Renal cortical epithelial cell (primary cell): ENCODE data around the gene PPP1R26. TPM values are rescaled to one million over a fixed set of nuclear protein-coding genes. Genes with fewer than 3 reads are reported as not detected.
"Not testable (repeated sequence)": the region's sequence is repeated elsewhere in the genome, so short reads cannot be mapped to it uniquely, and the experiment has no call there.

Source experiments
- DNase-seq: peaks from one replicate; pipeline ENCODE4 v3.0.0-alpha.2; 2011; ENCODE audit warnings: low read depth
- total RNA-seq: library from RNA; depleted of rRNA; stranded (reverse); fragments of >200 nt; gene quantifications from 2 replicates; pipeline ENCODE4 v1.2.3, GENCODE V29; 2014

PPP1R26 gene
- total RNA-seq, result 22.7 and 32.7 TPM in 2 replicates

GRCh38 chr9:135479469-135480052 lies at the start of gene PPP1R26:
TSS of gene PPP1R26 (plus strand) at chr9:135479782. CDS start at chr9:135484511, 4,729 bp downstream.
- no peak for DNase-seq

- no peak for DNase-seq
Measured at GRCh38 chr9:135437259-135437658, 42.3 kb upstream of the PPP1R26 start.

GRCh38 chr9:135437696-135438095 lies 41.9 kb upstream of the PPP1R26 start:
- DNase-seq, result not testable (repeated sequence)

- DNase-seq, result not testable (repeated sequence)
Measured at GRCh38 chr9:135438581-135439232, 40.9 kb upstream of the PPP1R26 start.

- DNase-seq, result not testable (repeated sequence)
Measured at GRCh38 chr9:135439514-135439913, 40.1 kb upstream of the PPP1R26 start.

- DNase-seq, result no peak
Measured at GRCh38 chr9:135439916-135440315, 39.7 kb upstream of the PPP1R26 start.

- peak; percentile 6 for DNase-seq
Measured at GRCh38 chr9:135440620-135441019, 39.0 kb upstream of the PPP1R26 start.

- DNase-seq, result not testable (repeated sequence)
Measured at GRCh38 chr9:135441105-135442071, 38.2 kb upstream of the PPP1R26 start.

GRCh38 chr9:135442075-135442474 lies 37.5 kb upstream of the PPP1R26 start:
- DNase-seq, result no peak

GRCh38 chr9:135443797-135444425 lies 35.7 kb upstream of the PPP1R26 start:
- peak; percentile 1 for DNase-seq

GRCh38 chr9:135447126-135447525 lies 32.5 kb upstream of the PPP1R26 start:
- DNase-seq, result no peak

GRCh38 chr9:135448663-135449100 lies 30.9 kb upstream of the PPP1R26 start:
- DNase-seq, result no peak

GRCh38 chr9:135449532-135449931 lies 30.1 kb upstream of the PPP1R26 start:
- DNase-seq, result not testable (repeated sequence)

GRCh38 chr9:135450956-135451355 lies 28.6 kb upstream of the PPP1R26 start:
- DNase-seq, result no peak

GRCh38 chr9:135451909-135452308 lies 27.7 kb upstream of the PPP1R26 start:
- DNase-seq, result not testable (repeated sequence)

- DNase-seq, result no peak
Measured at GRCh38 chr9:135454737-135455136, 24.8 kb upstream of the PPP1R26 start.

GRCh38 chr9:135455401-135456030 lies 24.1 kb upstream of the PPP1R26 start:
- no peak for DNase-seq

GRCh38 chr9:135456436-135457104 lies 23.0 kb upstream of the PPP1R26 start:
- no peak for DNase-seq

- DNase-seq, result not testable (repeated sequence)
Measured at GRCh38 chr9:135458478-135458877, 21.1 kb upstream of the PPP1R26 start.

GRCh38 chr9:135461936-135462335 lies 17.6 kb upstream of the PPP1R26 start:
- no peak for DNase-seq

- DNase-seq, result peak; percentile 33
Measured at GRCh38 chr9:135463140-135463539, 16.4 kb upstream of the PPP1R26 start.
